SU-DHL-6 (cell line): ENCODE results near the gene ERCC8.

Experiments used
- H2AFZ ChIP-seq: fragments of 200-600 bp; sonication (generic); 2 replicates; pipeline ENCODE4 v1.6.1; 2014; ENCODE audit warnings: low read depth, mild to moderate bottlenecking, moderate library complexity, mixed read lengths, antibody characterized with exemption, low read length; ENCODE audit not compliant: severe bottlenecking
- H3F3A ChIP-seq: fragments of 200-600 bp; shearing (Covaris generic); 2 replicates; pipeline ENCODE4 v1.6.0; 2016; ENCODE audit warnings: antibody characterized with exemption, mild to moderate bottlenecking; ENCODE audit not compliant: insufficient read depth
- H3K27ac ChIP-seq: fragments of 200-600 bp; sonication (generic); 2 replicates; pipeline ENCODE4 v1.5.1; 2016; ENCODE audit warnings: low read depth, mild to moderate bottlenecking, low read length, moderate library complexity, mixed read lengths
- H3K27me3 ChIP-seq: fragments of 200-600 bp; sonication (generic), shearing (Covaris generic); 2 replicates; pipeline ENCODE4 v1.6.0; 2014; ENCODE audit warnings: mild to moderate bottlenecking, low read length
- H3K36me3 ChIP-seq: fragments of 200-600 bp; sonication (generic); 2 replicates; pipeline ENCODE4 v1.6.1; 2014; ENCODE audit warnings: mild to moderate bottlenecking, low read length, mixed read lengths
- H3K4me2 ChIP-seq: fragments of 300-600, 200-600 bp; shearing (Covaris generic), sonication (generic); 2 replicates; pipeline ENCODE4 v1.6.0; 2014; ENCODE audit warnings: low read length, low read depth, mild to moderate bottlenecking; ENCODE audit not compliant: poor library complexity, severe bottlenecking
- H3K4me3 ChIP-seq: fragments of 200-600 bp; sonication (generic); 2 replicates; pipeline ENCODE4 v1.5.1; 2014; ENCODE audit warnings: antibody characterized with exemption, low read length, mild to moderate bottlenecking, mixed read lengths; ENCODE audit not compliant: insufficient read depth, poor library complexity, severe bottlenecking
- H3K79me2 ChIP-seq: fragments of 200-600 bp; sonication (generic); 2 replicates; pipeline ENCODE4 v1.6.1; 2014; ENCODE audit warnings: mild to moderate bottlenecking, low read length, moderate library complexity; ENCODE audit not compliant: insufficient read depth
- H3K9ac ChIP-seq: fragments of 200-600 bp; sonication (generic); 2 replicates; pipeline ENCODE4 v1.7.0; 2014; ENCODE audit warnings: mild to moderate bottlenecking, low read length
- H3K9me2 ChIP-seq: fragments of 200-600 bp; sonication (generic); replicated peaks from 2 replicates; pipeline ENCODE4 v1.6.1; 2014; ENCODE audit warnings: low read length; ENCODE audit not compliant: insufficient read depth
- H3K9me3 ChIP-seq: fragments of 200-600 bp; sonication (generic); 2 replicates; pipeline ENCODE4 v1.6.1; 2014; ENCODE audit warnings: low read length, mixed read lengths; ENCODE audit not compliant: insufficient read depth
- H4K20me1 ChIP-seq: fragments of 200-600 bp; sonication (generic); 2 replicates; pipeline ENCODE4 v1.6.1; 2014; ENCODE audit warnings: low read depth, mild to moderate bottlenecking, antibody characterized with exemption, low read length, moderate library complexity, mixed read lengths
- CTCF ChIP-seq: fragments of 200-600 bp; sonication (generic); IDR thresholded peaks from one replicate; pipeline ENCODE4 v1.5.1; 2017; ENCODE audit warnings: antibody characterized with exemption, mild to moderate bottlenecking, low read length, moderate library complexity; ENCODE audit not compliant: insufficient read depth, poor library complexity, severe bottlenecking
- EZH2phosphoT487 ChIP-seq: fragments of 200-600 bp; sonication (generic), shearing (Covaris generic); conservative IDR thresholded peaks from 2 replicates; pipeline ENCODE4 v1.6.1; 2018; ENCODE audit warnings: mild to moderate bottlenecking, antibody characterized with exemption, low read length, moderate library complexity, mixed read lengths

ERCC8 gene

GRCh38 chr5:60896991-60897390, 47.9 kb downstream of the ERCC8 start:
- Histone ChIP-seq H2AFZ (no peak overlapping the region), H3K4me3 (no peak overlapping the region), H3K9me2 (no peaks in the 10 kb centered on the region), H3K9me3 (no peaks in the 10 kb centered on the region), H3K36me3 (peaks cover 10% of the 10 kb centered on the region; the same call in 1 of the 2 replicates), H3K27me3 (no peaks in the 10 kb centered on the region), H4K20me1 (no peaks in the 10 kb centered on the region), H3K4me2 (no peak overlapping the region), H3K27ac (no peak overlapping the region), H3F3A (no peaks in the 10 kb centered on the region), H3K79me2 (no peaks in the 10 kb centered on the region), H3K9ac (no peak overlapping the region)
- TF ChIP-seq CTCF: no peak
- no peak for TF ChIP-seq EZH2phosphoT487

- Histone ChIP-seq H3K9ac (no peak overlapping the region), H4K20me1 (no peaks in the 10 kb centered on the region), H3F3A (no peaks in the 10 kb centered on the region), H3K9me2 (no peaks in the 10 kb centered on the region), H3K27me3 (no peaks in the 10 kb centered on the region), H3K36me3 (peaks cover 7% of the 10 kb centered on the region; the same call in 1 of the 2 replicates), H3K4me3 (no peak overlapping the region), H3K27ac (no peak overlapping the region), H3K9me3 (no peaks in the 10 kb centered on the region), H3K79me2 (no peaks in the 10 kb centered on the region), H3K4me2 (no peak overlapping the region), H2AFZ (no peak overlapping the region)
- no peak for TF ChIP-seq EZH2phosphoT487
- no peak for TF ChIP-seq CTCF
These were observed 51.3 kb downstream of the ERCC8 start for GRCh38 chr5:60893521-60893920.

GRCh38 chr5:60891667-60892066, 53.2 kb downstream of the ERCC8 start:
- no peak overlapping the region for H2AFZ ChIP-seq
- no peak overlapping the region for H3K27ac ChIP-seq
- no peaks in the 10 kb centered on the region for H4K20me1 ChIP-seq
- no peak for TF ChIP-seq EZH2phosphoT487
- TF ChIP-seq CTCF: no peak
- H3K9ac ChIP-seq: no peak overlapping the region
- H3F3A ChIP-seq: no peaks in the 10 kb centered on the region
- no peak overlapping the region for H3K4me2 ChIP-seq
- H3K9me2 ChIP-seq: no peaks in the 10 kb centered on the region
- H3K36me3 ChIP-seq: 0 out of 2 replicates have a peak, but pooled peaks cover 2% of the 10 kb centered on the region
- no peaks in the 10 kb centered on the region for H3K79me2 ChIP-seq
- H3K9me3 ChIP-seq: no peaks in the 10 kb centered on the region
- H3K4me3 ChIP-seq: no peak overlapping the region
- H3K27me3 ChIP-seq: no peaks in the 10 kb centered on the region
